Measurements from ENCODE around the gene PTPRS. TPM values are rescaled to one million over a fixed set of nuclear protein-coding genes. Genes with fewer than 3 reads are reported as not detected.

PTPRS gene
- total RNA-seq, 1 donor from 2014 or later = 125 TPM

GRCh38 chr19:5356918-5357317, 16.3 kb upstream of the PTPRS start:
- Histone ChIP-seq H3K9ac (ENCODE audit: low read length) (no peak overlapping the region), H3K4me1 (ENCODE audit: insufficient read depth, low read length) (no peaks in the 10 kb centered on the region), H3K27ac (ENCODE audit: low read depth, low read length) (no peak overlapping the region), H3K4me3 (ENCODE audit: insufficient read depth, low read depth, low read length) (no peak overlapping the region), H3K36me3 (ENCODE audit: insufficient read depth, low read length) (no peaks in the 10 kb centered on the region), H2AFZ (ENCODE audit: low read depth, low read length) (no peak overlapping the region), H3K79me2 (ENCODE audit: insufficient read depth, low read length) (no peaks in the 10 kb centered on the region), H4K20me1 (ENCODE audit: insufficient read depth, low read length) (no peaks in the 10 kb centered on the region), H3K27me3 (ENCODE audit: insufficient read depth, low read length) (peaks cover 3% of the 10 kb centered on the region), H3K4me2 (ENCODE audit: low read length) (no peak overlapping the region), H3K9me3 (ENCODE audit: insufficient read depth, low read depth, low read length) (no peaks in the 10 kb centered on the region)
- H3K36me3 Mint-ChIP-seq (ENCODE audit: low read depth, unreplicated experiment) = no peaks in the 10 kb centered on the region
- FAIRE-seq (no peak), DNase-seq (ENCODE audit: low read depth) (no peak)
- no peaks in the 10 kb centered on the region for H3K9me3 Mint-ChIP-seq (ENCODE audit: unreplicated experiment)
- TF ChIP-seq CTCF (IDR thresholded peaks at IDR 0.05; ENCODE audit: insufficient read depth, low read depth, low read length) (no peak), EZH2 (IDR thresholded peaks at IDR 0.05; ENCODE audit: insufficient read depth, low read length) (no peak)
- H3K27ac Mint-ChIP-seq (ENCODE audit: unreplicated experiment) = no peak overlapping the region
- peaks cover 74% of the 10 kb centered on the region for H3K27me3 Mint-ChIP-seq (ENCODE audit: low read depth, unreplicated experiment)
- no peaks in the 10 kb centered on the region for H3K4me1 Mint-ChIP-seq (ENCODE audit: low read depth, unreplicated experiment)
- no peak overlapping the region for H3K4me3 Mint-ChIP-seq (ENCODE audit: unreplicated experiment)

- FAIRE-seq = no peak
- no peak overlapping the region for H3K27ac Mint-ChIP-seq (ENCODE audit: unreplicated experiment)
- no peaks in the 10 kb centered on the region for H3K9me3 ChIP-seq (ENCODE audit: insufficient read depth, low read depth, low read length)
These were observed 15.8 kb upstream of the PTPRS start for GRCh38 chr19:5356428-5356827.

More at GRCh38 chr19:5356428-5356827, 15.8 kb upstream of the PTPRS start:
- Mint-ChIP-seq H3K9me3 (ENCODE audit: unreplicated experiment) (no peaks in the 10 kb centered on the region), H3K27me3 (ENCODE audit: low read depth, unreplicated experiment) (peaks cover 74% of the 10 kb centered on the region), H3K36me3 (ENCODE audit: low read depth, unreplicated experiment) (no peaks in the 10 kb centered on the region), H3K4me1 (ENCODE audit: low read depth, unreplicated experiment) (no peaks in the 10 kb centered on the region), H3K4me3 (ENCODE audit: unreplicated experiment) (no peak overlapping the region)
- Histone ChIP-seq H3K36me3 (ENCODE audit: insufficient read depth, low read length) (no peaks in the 10 kb centered on the region), H3K79me2 (ENCODE audit: insufficient read depth, low read length) (no peaks in the 10 kb centered on the region), H3K27me3 (ENCODE audit: insufficient read depth, low read length) (peaks cover 3% of the 10 kb centered on the region), H3K4me2 (ENCODE audit: low read length) (no peak overlapping the region), H2AFZ (ENCODE audit: low read depth, low read length) (no peak overlapping the region), H3K4me3 (ENCODE audit: insufficient read depth, low read depth, low read length) (no peak overlapping the region), H3K27ac (ENCODE audit: low read depth, low read length) (no peak overlapping the region), H3K4me1 (ENCODE audit: insufficient read depth, low read length) (no peaks in the 10 kb centered on the region), H3K9ac (ENCODE audit: low read length) (no peak overlapping the region), H4K20me1 (ENCODE audit: insufficient read depth, low read length) (no peaks in the 10 kb centered on the region)
- no peak for TF ChIP-seq CTCF (IDR thresholded peaks at IDR 0.05; ENCODE audit: insufficient read depth, low read depth, low read length)
- TF ChIP-seq EZH2 (IDR thresholded peaks at IDR 0.05; ENCODE audit: insufficient read depth, low read length) = no peak
- DNase-seq (ENCODE audit: low read depth) = peak; percentile 22
